Measurements from ENCODE around the gene TENT5A. TPM values are rescaled to one million over a fixed set of nuclear protein-coding genes. Genes with fewer than 3 reads are reported as not detected.

The TENT5A gene
- total RNA-seq, 1 experiment from 2014 or later, result 1.7 TPM

GRCh38 chr6:81797591-81797990 lies 45.1 kb upstream of the TENT5A start:
- BruUV-seq (replicated peaks), result no TSS peak
- in situ Hi-C loops (cut with HindIII; ENCODE audit: low pct_unique_long_range_greater_than_20kb, low sequenced_read_pairs), result no loop called here
- no peak for TF ChIP-seq REST (IDR thresholded peaks at IDR 0.05; ENCODE audit: insufficient read depth in 1 of 2, low read depth in 2 of 2, low read length in 1 of 2)
- no peak for TF ChIP-seq SIN3A (IDR thresholded peaks at IDR 0.05; ENCODE audit: borderline replicate concordance, insufficient read depth, low read depth, low read length)
- no peak for TF ChIP-seq CTCF (IDR thresholded peaks at IDR 0.05)
- no peak for TF ChIP-seq TCF7L2 (IDR thresholded peaks at IDR 0.05; ENCODE audit: low read depth, low read length)
- no peak for TF ChIP-seq POLR2AphosphoS5 (IDR thresholded peaks at IDR 0.05; ENCODE audit: low read depth, low read length)
- no peaks in the 10 kb centered on the region for H3K9me3 ChIP-seq (ENCODE audit: control insufficient read depth, insufficient read depth, low read depth, low read length)
- DNase-seq (ENCODE audit: low read depth, low spot score) (no peak), ATAC-seq (no peak)
- no peak overlapping the region for H3K27ac ChIP-seq (ENCODE audit: low read length)
- no peaks in the 10 kb centered on the region for H3K36me3 ChIP-seq (ENCODE audit: control insufficient read depth, insufficient read depth, low read length)
- H3K4me3 ChIP-seq (ENCODE audit: low read depth in 2 of 2, low read length in 2 of 2), result no peak overlapping the region
- H3K27me3 ChIP-seq (ENCODE audit: control insufficient read depth, insufficient read depth, low read length), result no peaks in the 10 kb centered on the region
- intact Hi-C loops (cut with micrococcal nuclease; ENCODE audit: unreplicated experiment), result no loop called here
- ChIA-PET POLR2A (no interaction called here), CTCF (no interaction called here)
- no peaks in the 10 kb centered on the region for H3K4me1 ChIP-seq (ENCODE audit: control insufficient read depth, insufficient read depth, low read length)

- CTCF ChIA-PET, result no interaction called here
- POLR2A ChIA-PET, result no interaction called here
- no peak overlapping the region for H3K4me3 ChIP-seq (ENCODE audit: low read depth in 2 of 2, low read length in 2 of 2)
- in situ Hi-C loops (cut with HindIII; ENCODE audit: low pct_unique_long_range_greater_than_20kb, low sequenced_read_pairs), result no loop called here
- no peaks in the 10 kb centered on the region for H3K36me3 ChIP-seq (ENCODE audit: control insufficient read depth, insufficient read depth, low read length)
- TF ChIP-seq CTCF (IDR thresholded peaks at IDR 0.05) (no peak), REST (IDR thresholded peaks at IDR 0.05; ENCODE audit: insufficient read depth in 1 of 2, low read depth in 2 of 2, low read length in 1 of 2) (no peak)
- no peak for ATAC-seq
- intact Hi-C loops (cut with micrococcal nuclease; ENCODE audit: unreplicated experiment), result no loop called here
- BruUV-seq (replicated peaks), result no TSS peak
- H3K27ac ChIP-seq (ENCODE audit: low read length), result no peak overlapping the region
- no peak for DNase-seq (ENCODE audit: low read depth, low spot score)
- H3K4me1 ChIP-seq (ENCODE audit: control insufficient read depth, insufficient read depth, low read length), result no peaks in the 10 kb centered on the region
- no peaks in the 10 kb centered on the region for H3K27me3 ChIP-seq (ENCODE audit: control insufficient read depth, insufficient read depth, low read length)
- H3K9me3 ChIP-seq (ENCODE audit: control insufficient read depth, insufficient read depth, low read depth, low read length), result no peaks in the 10 kb centered on the region
Observed at GRCh38 chr6:81795890-81796289, 43.4 kb upstream of the TENT5A start.

All from Panc1 (cell line).